Stimulated activated CD4-positive, alpha-beta T cell treated with anti-CD3 and anti-CD28 coated beads, Interleukin-15, amount 100 ng/mL, for 48 hours (primary cell): ENCODE data around the gene HHIPL1.

Experiments used
- DNase-seq, 2 donors: peaks; one replicate each; pipeline ENCODE4 v3.0.0-alpha.2; 2020; ENCODE audit warnings: low read depth in 2 of 2

Gene HHIPL1

GRCh38 chr14:99675382-99675835, 30.5 kb downstream of the HHIPL1 start:
- DNase-seq: no peak

- no peak for DNase-seq
These were observed 31.0 kb downstream of the HHIPL1 start for GRCh38 chr14:99675951-99676350.

- DNase-seq: no peak
These were observed 31.7 kb downstream of the HHIPL1 start for GRCh38 chr14:99676657-99677056.

GRCh38 chr14:99677231-99678140, 32.6 kb downstream of the HHIPL1 start:
- DNase-seq: no peak

- DNase-seq: no peak
These were observed 33.3 kb downstream of the HHIPL1 start for GRCh38 chr14:99678198-99678597.

- no peak for DNase-seq
These were observed 34.2 kb downstream of the HHIPL1 start for GRCh38 chr14:99679111-99679510.

- no peak for DNase-seq
These were observed 34.6 kb downstream of the HHIPL1 start for GRCh38 chr14:99679543-99679942.

- DNase-seq: no peak
These were observed 35.1 kb downstream of the HHIPL1 start for GRCh38 chr14:99679996-99680395.

GRCh38 chr14:99681101-99681831, 36.3 kb downstream of the HHIPL1 start:
- DNase-seq: no peak

- DNase-seq: no peak
These were observed 36.9 kb downstream of the HHIPL1 start for GRCh38 chr14:99681832-99682148.

GRCh38 chr14:99682809-99683618, 38.1 kb downstream of the HHIPL1 start:
- peak; percentile 65 to 76 for DNase-seq

GRCh38 chr14:99683619-99684409, 38.9 kb downstream of the HHIPL1 start, which contains the start of gene CYP46A1:
Gene CYP46A1, plus strand, starts transcription at chr14:99684298. Its CDS starts 120 bp downstream, at chr14:99684418.
- DNase-seq: peak; percentile 99 to 100

GRCh38 chr14:99684410-99684934, 39.5 kb downstream of the HHIPL1 start:
- peak in 1 of 2 donors; percentile 22 for DNase-seq

- no peak for DNase-seq
These were observed 40.2 kb downstream of the HHIPL1 start for GRCh38 chr14:99685151-99685591.

- no peak for DNase-seq
These were observed 40.7 kb downstream of the HHIPL1 start for GRCh38 chr14:99685596-99685995.

- no peak for DNase-seq
These were observed 41.8 kb downstream of the HHIPL1 start for GRCh38 chr14:99686557-99687283.

GRCh38 chr14:99687284-99688209, 42.6 kb downstream of the HHIPL1 start:
- no peak for DNase-seq

GRCh38 chr14:99688210-99688581, 43.3 kb downstream of the HHIPL1 start:
- no peak for DNase-seq

- DNase-seq: no peak
These were observed 43.7 kb downstream of the HHIPL1 start for GRCh38 chr14:99688629-99689028.
